EH (cell line): Measurements from ENCODE around the gene CA12.

Experiments used
- DNase-seq: peaks from one replicate; pipeline ENCODE4 v3.0.0-alpha.2; 2015; ENCODE audit warnings: low read depth

The CA12 gene

GRCh38 chr15:63374686-63375520, 6.7 kb downstream of the CA12 start:
- DNase-seq, result peak; percentile 80

- DNase-seq, result no peak
These were observed 7.6 kb downstream of the CA12 start for GRCh38 chr15:63373866-63374548.

DNA sequence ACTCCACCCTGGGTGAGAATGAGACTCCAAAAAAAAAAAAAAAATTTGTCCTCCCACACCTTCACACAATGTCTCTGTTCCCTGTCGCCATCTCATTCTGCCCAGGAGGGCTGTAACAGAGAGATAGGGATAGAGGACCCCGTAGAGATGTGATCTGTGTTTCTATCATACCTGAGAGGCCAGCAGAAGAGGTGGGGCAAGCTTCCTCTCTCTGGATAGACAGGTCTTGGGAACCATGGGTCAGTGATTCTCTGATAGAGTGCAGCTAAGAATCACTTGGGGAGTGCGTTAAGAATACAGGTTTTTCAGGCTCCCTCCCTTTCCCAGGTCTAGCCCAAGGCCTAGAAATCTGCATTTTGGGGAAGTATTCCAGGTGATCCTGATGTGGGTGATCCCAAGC, 8.3 kb downstream of the CA12 start:
- no peak for DNase-seq

- DNase-seq, result peak; percentile 85
These were observed 8.9 kb downstream of the CA12 start for GRCh38 chr15:63372753-63373152.

- DNase-seq, result peak; percentile 99
These were observed 9.5 kb downstream of the CA12 start for GRCh38 chr15:63372018-63372705.

GRCh38 chr15:63371297-63371918, 10.2 kb downstream of the CA12 start:
- DNase-seq, result peak; percentile 61

DNA sequence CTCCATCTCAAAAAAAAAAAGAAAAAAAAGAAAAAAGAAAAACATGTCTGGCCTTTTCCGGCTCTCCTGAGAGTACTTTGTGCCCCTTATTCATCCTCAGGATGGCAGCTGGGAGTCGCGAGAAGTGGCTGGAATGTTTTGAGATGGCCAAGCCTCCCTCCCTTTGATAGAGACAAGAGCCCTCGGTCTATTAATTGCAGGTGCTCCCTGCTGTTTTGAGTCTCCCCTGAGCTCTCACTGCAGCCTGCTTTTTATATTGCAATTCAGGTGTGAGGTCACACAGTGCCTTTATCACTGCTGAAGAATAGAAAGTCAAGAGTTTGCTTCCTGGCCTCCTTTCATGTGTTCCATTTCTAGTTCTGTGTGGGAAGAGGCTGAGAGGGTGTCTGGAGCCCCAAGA, 10.9 kb downstream of the CA12 start:
- DNase-seq, result no peak

GRCh38 chr15:63369781-63370180, 11.9 kb downstream of the CA12 start:
- peak; percentile 57 for DNase-seq

DNA sequence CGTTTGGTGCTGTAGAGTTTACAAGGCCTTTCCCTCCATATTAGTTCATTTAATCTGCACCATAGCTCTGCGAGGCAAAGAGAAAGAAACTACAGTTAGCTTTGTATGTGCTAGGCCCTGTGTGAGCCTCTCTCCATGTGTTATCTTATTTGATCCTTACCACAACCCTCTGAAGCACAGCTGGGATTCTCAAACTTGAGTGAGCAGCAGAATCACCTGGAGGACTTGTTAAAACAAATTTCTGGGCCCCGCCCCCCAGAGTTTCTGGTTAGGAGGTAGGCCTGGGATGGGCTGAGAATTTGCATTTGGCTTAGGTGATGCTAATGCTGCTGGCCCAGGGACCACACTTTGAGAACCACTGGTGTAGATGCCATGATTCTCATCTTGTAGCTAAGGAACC, 12.3 kb downstream of the CA12 start:
- no peak for DNase-seq

DNA sequence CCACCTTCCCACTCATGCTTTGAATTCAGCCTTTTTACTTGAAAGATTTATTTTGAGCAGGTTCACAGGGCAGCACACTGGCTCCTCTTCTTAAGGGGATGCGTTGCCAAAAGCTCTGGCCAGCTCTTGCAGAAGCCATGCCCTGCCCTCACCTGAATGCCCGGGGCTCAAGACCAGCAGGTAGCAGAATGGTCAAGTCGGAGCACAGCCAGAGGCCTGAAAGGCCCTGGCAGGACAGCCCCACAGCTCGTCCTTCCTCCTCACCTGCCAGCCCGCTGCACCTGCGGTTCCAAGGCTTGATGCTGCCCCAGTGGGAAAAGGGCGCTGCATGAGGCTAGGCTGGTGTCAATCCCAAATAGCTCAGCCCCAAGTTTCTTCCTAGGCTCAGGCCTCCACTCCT, 13.1 kb downstream of the CA12 start:
- no peak for DNase-seq

DNA sequence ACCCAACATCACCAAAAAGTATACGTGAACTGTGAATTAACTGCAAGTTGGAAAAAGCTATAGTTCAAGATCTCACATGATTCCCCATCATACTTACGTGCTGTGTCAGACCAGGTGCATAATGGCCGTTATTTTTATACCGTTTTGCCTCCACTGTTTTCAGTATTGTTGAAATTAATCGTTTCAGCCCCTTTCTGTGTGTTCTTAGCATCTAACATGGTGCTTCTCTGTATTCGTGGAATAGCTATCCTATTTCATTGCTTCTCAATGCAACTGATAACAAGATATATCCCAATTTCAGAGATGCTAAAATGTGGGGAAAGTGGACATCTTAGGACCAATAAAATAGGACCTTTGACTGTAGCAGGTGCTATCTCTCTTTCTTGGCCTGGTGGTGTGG, 13.7 kb downstream of the CA12 start:
- DNase-seq, result no peak

DNA sequence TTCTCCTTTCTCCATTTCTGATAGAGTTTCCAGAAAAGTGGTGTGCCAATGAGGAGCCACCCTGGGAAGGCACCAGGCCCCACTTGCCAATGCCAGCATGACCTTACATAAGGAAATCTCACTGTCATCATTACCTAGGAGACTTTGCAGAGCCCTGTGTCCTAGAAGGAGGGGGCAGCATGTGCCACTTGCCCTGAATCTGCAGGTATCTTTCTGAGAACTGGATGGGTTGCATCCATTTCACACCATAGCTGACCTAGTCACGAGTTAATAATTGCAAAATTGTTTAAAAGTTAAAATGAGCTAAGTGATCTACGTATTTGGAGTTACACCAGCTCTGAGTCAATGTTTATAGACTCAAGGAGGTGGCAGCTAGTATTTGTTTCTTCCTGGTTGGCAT, 14.3 kb downstream of the CA12 start:
- no peak for DNase-seq

GRCh38 chr15:63366451-63366850, 15.2 kb downstream of the CA12 start:
- DNase-seq, result peak; percentile 80

DNA sequence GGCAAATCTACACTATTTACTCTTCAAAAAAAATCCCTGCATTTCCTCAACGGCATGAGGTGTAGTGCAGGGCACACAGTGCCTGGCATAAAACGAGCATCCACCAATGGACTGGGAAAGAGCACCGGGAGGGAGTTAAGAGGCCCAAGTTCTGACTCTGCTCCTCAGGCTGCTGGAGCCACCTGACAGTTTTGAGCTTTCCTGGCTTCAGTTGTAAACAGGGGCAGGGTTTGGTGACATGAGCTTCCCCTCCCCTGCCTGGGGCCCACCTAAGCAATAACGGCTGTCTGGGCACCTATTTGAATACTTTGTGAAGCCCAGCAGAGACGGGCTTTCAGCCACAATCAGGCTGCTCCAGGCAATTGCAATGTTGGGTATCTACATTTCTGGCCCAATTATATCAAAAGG, 16.4 kb downstream of the CA12 start:
- no peak for DNase-seq

- DNase-seq, result peak; percentile 17
These were observed 17.0 kb downstream of the CA12 start for GRCh38 chr15:63364399-63365272.

DNA sequence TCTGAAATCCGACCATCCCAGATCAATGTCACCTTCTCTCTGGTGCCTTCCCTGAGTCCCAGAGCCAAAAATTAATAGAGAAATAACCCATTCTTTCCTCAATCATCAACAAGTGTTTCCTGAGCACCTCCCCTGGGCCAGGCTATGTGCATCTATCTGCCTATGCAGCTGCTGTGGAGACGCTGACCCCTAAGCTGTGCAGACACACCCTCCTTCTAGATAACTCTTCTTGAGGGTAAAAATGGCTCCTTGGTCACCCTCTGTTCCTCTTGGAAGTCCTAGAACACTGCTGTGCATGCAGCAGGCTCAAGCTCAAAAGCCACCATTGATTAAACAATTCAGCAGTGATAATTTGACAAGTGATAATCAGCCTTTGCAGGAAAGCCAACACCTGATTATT, 18.4 kb downstream of the CA12 start:
- no peak for DNase-seq

GRCh38 chr15:63362885-63363284, 18.8 kb downstream of the CA12 start:
- no peak for DNase-seq

DNA sequence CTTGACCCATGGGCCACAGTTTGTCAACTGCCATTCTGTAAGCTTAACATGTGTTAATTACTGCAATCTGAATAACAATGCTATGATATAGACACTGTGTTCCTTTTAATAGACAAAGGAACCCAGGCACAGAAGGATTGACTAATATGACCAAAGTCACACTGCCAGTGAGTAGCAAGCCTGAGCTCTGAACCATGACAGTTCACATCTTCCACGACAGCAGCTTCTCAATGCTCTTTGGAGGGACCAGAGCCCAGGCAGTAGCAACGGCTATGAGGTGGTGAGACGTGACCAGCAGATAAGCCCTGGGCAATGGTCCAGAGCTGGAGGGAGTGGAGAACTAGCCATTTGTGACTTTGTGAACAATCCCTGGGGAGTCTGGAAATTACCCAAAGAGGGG, 19.4 kb downstream of the CA12 start:
- DNase-seq, result peak; percentile 15

- DNase-seq, result no peak
These were observed 21.5 kb downstream of the CA12 start for GRCh38 chr15:63360170-63360569.

DNA sequence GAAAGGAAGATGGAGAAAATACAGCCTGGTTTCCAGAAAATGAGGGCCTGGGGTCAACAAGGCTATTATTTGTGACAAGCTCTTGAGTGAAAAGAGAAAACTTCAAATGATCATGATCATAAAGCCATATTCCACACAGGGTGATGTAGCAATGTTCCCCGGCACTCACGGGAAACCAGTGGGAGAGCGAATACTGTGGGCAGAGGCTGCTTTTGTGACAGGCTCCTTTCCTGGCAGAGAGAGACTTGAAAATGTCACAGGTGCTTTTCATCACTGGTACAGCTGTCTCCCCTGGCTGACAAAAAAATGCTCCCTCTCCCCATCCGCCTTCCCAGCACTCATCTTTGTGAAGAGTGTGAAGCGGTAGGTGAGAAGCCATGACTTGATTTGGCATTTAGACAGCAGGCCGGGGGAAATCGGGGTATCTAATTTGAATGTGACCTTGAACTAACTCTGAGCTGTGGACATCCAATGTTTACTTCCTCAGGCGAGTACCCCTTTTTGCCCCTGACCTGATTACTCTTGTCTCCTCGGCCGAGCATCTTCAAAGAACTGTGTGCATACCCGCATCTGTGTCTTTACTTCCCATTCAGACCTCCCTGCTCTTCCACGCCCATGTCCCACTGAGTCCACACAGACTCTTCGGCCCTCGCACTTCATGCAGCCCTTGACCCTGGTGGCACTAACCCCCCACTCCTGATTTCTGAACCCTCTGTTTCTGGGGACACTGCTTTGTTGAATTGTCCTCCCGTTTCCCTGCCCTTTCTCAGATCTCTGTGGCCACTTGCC, 23.2 kb downstream of the CA12 start:
- DNase-seq, result no peak

DNA sequence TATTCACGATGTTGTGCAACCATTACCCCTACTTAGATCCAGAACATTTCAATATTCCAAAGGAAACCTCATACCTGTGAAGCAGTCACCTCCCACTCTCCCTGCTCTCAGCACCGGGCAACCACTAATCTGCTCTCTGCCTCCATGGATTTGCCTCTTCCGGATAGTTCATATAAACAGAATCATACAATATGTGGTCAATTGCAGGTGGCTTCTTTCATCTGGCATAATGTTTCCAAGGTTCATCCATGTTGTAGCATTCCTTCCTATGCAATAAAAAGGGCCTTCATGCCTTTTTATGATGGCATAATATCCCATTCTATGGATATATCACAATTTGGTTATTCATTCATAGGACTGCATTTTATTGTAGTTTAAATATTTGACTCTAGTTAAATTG, 23.9 kb downstream of the CA12 start:
- no peak for DNase-seq
